Measurements from ENCODE around the gene EFNA3. TPM values are rescaled to one million over a fixed set of nuclear protein-coding genes. Genes with fewer than 3 reads are reported as not detected.
A peak's percentile ranks its signal among the peaks of the same experiment; 100 is the strongest.

The EFNA3 gene
- total and polyA plus RNA-seq, 8 donors = 0.52 to 1.2 (median 0.72) TPM

DNA sequence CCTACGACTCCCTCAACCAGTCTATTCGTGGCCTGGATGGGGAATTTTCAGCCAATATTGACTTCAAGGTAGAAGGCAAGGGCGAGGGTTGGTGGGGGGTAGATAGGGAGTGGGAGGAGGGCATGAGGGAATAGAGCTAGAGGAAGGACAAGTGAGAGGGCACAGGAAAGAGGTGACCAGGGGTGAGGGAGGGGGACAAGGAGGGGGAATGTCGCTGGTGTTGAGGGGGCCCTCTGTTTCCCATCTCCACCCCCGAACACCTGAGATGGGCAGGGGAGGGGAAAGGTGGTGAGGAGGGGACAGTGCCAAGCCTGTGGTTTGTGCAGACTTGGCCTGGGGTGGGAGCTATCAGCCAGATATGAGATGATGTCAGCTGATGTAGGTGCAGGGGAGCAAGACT lies 35.8 kb upstream of the EFNA3 start:
- DNase-seq (no peak), FAIRE-seq (no peak), ATAC-seq (no peak)
- intact Hi-C loops (cut with DNase I) = loop anchor here in 1 of 3 donors (5.0 kb wide), 1 partner anchor 40 kb away; no protein-coding TSS in a partner anchor
- 70 to 76% methylated on average over 4 to 5 of the region's 5 CpGs for WGBS, 2 donors
- H3K4me1 ChIP-seq = peaks cover 0 to 7% (median 0%) of the 10 kb centered on the region in 3 donors
- H3K27ac ChIP-seq = no peak overlapping the region
- no peak overlapping the region for H3K4me3 ChIP-seq
- TF ChIP-seq, protein P1, sequence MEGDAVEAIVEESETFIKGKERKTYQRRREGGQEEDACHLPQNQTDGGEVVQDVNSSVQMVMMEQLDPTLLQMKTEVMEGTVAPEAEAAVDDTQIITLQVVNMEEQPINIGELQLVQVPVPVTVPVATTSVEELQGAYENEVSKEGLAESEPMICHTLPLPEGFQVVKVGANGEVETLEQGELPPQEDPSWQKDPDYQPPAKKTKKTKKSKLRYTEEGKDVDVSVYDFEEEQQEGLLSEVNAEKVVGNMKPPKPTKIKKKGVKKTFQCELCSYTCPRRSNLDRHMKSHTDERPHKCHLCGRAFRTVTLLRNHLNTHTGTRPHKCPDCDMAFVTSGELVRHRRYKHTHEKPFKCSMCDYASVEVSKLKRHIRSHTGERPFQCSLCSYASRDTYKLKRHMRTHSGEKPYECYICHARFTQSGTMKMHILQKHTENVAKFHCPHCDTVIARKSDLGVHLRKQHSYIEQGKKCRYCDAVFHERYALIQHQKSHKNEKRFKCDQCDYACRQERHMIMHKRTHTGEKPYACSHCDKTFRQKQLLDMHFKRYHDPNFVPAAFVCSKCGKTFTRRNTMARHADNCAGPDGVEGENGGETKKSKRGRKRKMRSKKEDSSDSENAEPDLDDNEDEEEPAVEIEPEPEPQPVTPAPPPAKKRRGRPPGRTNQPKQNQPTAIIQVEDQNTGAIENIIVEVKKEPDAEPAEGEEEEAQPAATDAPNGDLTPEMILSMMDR (IDR thresholded peaks at IDR 0.05) = no peak
- no peaks in the 10 kb centered on the region for H3K9me3 ChIP-seq
- H3K36me3 ChIP-seq = no peaks in the 10 kb centered on the region
- H3K27me3 ChIP-seq = no peaks in the 10 kb centered on the region

DNA sequence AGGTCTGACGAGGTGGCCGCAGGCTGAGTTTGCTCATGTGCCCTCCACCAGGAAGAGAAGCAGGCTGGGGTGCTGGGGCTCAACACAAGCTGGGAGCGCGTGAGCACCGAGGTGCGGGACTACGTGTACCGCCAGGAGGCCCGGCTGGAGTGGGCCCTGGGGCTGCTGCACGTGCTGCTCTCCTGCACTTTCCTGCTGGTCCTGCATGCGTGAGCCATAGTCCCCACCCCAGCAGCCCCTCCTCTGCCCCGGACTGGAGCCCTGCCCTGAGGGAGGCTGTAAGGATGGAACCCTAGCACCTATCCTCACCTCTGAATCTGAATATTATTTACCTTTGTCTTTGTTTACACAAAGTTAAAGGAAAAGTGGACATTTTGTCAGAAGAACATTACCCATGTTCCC lies 35.3 kb upstream of the EFNA3 start:
- H3K27ac ChIP-seq = no peak overlapping the region
- TF ChIP-seq, protein P1 (IDR thresholded peaks at IDR 0.05) = no peak
- peaks cover 0 to 7% (median 0%) of the 10 kb centered on the region in 3 donors for H3K4me1 ChIP-seq
- DNase-seq (peak in 1 of 6 donors; percentile 72), FAIRE-seq (no peak), ATAC-seq (no peak)
- WGBS, 2 donors = 61 to 70% methylated on average over 11 to 12 of the region's 12 CpGs
- no peak overlapping the region for H3K4me3 ChIP-seq
- intact Hi-C loops (cut with DNase I) = loop anchor here in 1 of 3 donors (5.0 kb wide), 1 partner anchor 39 kb away; no protein-coding TSS in a partner anchor
- no peaks in the 10 kb centered on the region for H3K36me3 ChIP-seq
- no peaks in the 10 kb centered on the region for H3K27me3 ChIP-seq
- no peaks in the 10 kb centered on the region for H3K9me3 ChIP-seq

DNA sequence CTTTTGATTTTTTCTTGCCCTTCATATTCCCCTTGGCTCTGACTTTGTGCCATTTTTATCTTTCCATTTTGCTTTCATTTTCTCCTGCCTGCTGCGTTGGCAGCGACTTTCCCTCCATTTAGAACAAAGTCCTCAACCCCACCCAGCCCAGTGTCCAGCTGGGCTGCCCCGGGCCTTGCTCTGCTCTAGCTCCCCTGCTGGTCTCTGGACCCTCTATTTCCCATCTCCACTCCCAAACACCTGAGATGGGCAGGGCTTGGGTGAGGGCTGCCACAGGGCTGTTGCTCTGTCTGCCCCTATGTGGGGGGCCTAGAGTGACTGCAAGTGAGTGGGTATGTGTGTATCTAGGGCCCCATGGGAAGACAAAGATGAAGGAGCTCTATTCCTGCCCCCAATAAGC lies 34.8 kb upstream of the EFNA3 start:
- Histone ChIP-seq H3K4me1 (peaks cover 0 to 7% (median 0%) of the 10 kb centered on the region in 3 donors), H3K9me3 (no peaks in the 10 kb centered on the region), H3K36me3 (no peaks in the 10 kb centered on the region), H3K27me3 (no peaks in the 10 kb centered on the region), H3K4me3 (no peak overlapping the region), H3K27ac (no peak overlapping the region)
- FAIRE-seq (no peak), ATAC-seq (no peak), DNase-seq (peak in 1 of 6 donors; percentile 26)
- intact Hi-C loops (cut with DNase I) = loop anchor here in 1 of 3 donors (5.0 kb wide), 1 partner anchor 39 kb away; no protein-coding TSS in a partner anchor
- whole genome bisulfite sequencing, 2 donors = 66 to 75% methylated on average over 3 of the region's 3 CpGs
- TF ChIP-seq, protein P1 (IDR thresholded peaks at IDR 0.05) = no peak

GRCh38 chr1:155044365-155044764 lies 34.3 kb upstream of the EFNA3 start:
- no peak for FAIRE-seq
- peak overlapping the region in 2 of 4 donors; percentile 24 to 70 for H3K27ac ChIP-seq

More at GRCh38 chr1:155044365-155044764, 34.3 kb upstream of the EFNA3 start:
- WGBS, 2 donors = 79 to 91% methylated on average over 6 of the region's 6 CpGs
- Histone ChIP-seq H3K27me3 (no peaks in the 10 kb centered on the region), H3K36me3 (no peaks in the 10 kb centered on the region), H3K9me3 (no peaks in the 10 kb centered on the region), H3K4me1 (peaks cover 0 to 7% (median 0%) of the 10 kb centered on the region in 3 donors), H3K4me3 (no peak overlapping the region)
- intact Hi-C loops (cut with DNase I) = loop anchor here in 1 of 3 donors (5.0 kb wide), 1 partner anchor 38 kb away; no protein-coding TSS in a partner anchor
- TF ChIP-seq, protein P1 (IDR thresholded peaks at IDR 0.05) = no peak
- DNase-seq (no peak), ATAC-seq (no peak)
